Activated CD4-positive, alpha-beta memory T cell treated with anti-CD3 and anti-CD28 coated beads, Interleukin-2, amount 10 ng/mL, durations not matched to agents 7 days and 5 days (primary cell): ENCODE measurements around the gene BHLHA15. TPM values are rescaled to one million over a fixed set of nuclear protein-coding genes. Genes with fewer than 3 reads are reported as not detected.

Experiments
- CTCF ChIA-PET: fragments of 350-600 bp; sonication (Branson Sonifier 250); formaldehyde crosslinking; loops from one replicate; lab custom pipeline; 2021; ENCODE audit warnings: antibody characterized with exemption, inconsistent platforms; lab: Charles Lee
- POLR2A ChIA-PET: fragments of 350-600 bp; sonication (Branson Sonifier 250); formaldehyde crosslinking; loops from one replicate; lab custom pipeline; 2021; ENCODE audit warnings: antibody characterized with exemption; lab: Charles Lee
- DNase-seq: peaks from one replicate; pipeline ENCODE4 v3.0.0-alpha.2; 2020
- H3K27ac Mint-ChIP-seq: one replicate; pipeline ENCODE4 v1.8.0; 2021; ENCODE audit warnings: mild to moderate bottlenecking, mixed read lengths
- H3K27me3 Mint-ChIP-seq: one replicate; pipeline ENCODE4 v1.8.0; 2021; ENCODE audit warnings: mixed read lengths
- H3K36me3 Mint-ChIP-seq: one replicate; pipeline ENCODE4 v1.8.0; 2021; ENCODE audit warnings: low read depth, mixed read lengths
- H3K4me1 Mint-ChIP-seq: one replicate; pipeline ENCODE4 v1.8.0; 2021; ENCODE audit warnings: mixed read lengths
- H3K4me3 Mint-ChIP-seq: one replicate; pipeline ENCODE4 v1.8.0; 2021; ENCODE audit warnings: mild to moderate bottlenecking, mixed read lengths
- H3K9me3 Mint-ChIP-seq: one replicate; pipeline ENCODE4 v1.8.0; 2021; ENCODE audit warnings: mixed read lengths
- total RNA-seq, 2 experiments: library from RNA; stranded (reverse); gene quantifications; one replicate each; pipeline ENCODE4 v1.2.3, GENCODE V29; 2021

BHLHA15 gene
- total RNA-seq, 2 experiments from 2014 or later = 0.43 TPM

- Mint-ChIP-seq H3K36me3 (peaks cover 40% of the 10 kb centered on the region), H3K4me3 (no peak overlapping the region), H3K9me3 (no peaks in the 10 kb centered on the region), H3K4me1 (peaks cover 9% of the 10 kb centered on the region), H3K27me3 (no peaks in the 10 kb centered on the region), H3K27ac (no peak overlapping the region)
- CTCF ChIA-PET = interaction anchor here (1.4 kb wide), 1 partner anchor 10 kb away, joined by 4 read pairs; no protein-coding TSS in a partner anchor
- POLR2A ChIA-PET = no interaction called here
- no peak for DNase-seq
These were observed 18.3 kb upstream of the BHLHA15 start for GRCh38 chr7:98192781-98193457.

GRCh38 chr7:98193474-98194180, 17.6 kb upstream of the BHLHA15 start:
- ChIA-PET POLR2A (no interaction called here), CTCF (no interaction called here)
- H3K9me3 Mint-ChIP-seq = no peaks in the 10 kb centered on the region
- H3K4me3 Mint-ChIP-seq = no peak overlapping the region
- DNase-seq = no peak
- no peak overlapping the region for H3K27ac Mint-ChIP-seq
- peaks cover 9% of the 10 kb centered on the region for H3K4me1 Mint-ChIP-seq
- H3K27me3 Mint-ChIP-seq = no peaks in the 10 kb centered on the region
- H3K36me3 Mint-ChIP-seq = peaks cover 35% of the 10 kb centered on the region

GRCh38 chr7:98194186-98194585, 17.1 kb upstream of the BHLHA15 start:
- ChIA-PET CTCF (no interaction called here), POLR2A (no interaction called here)
- peaks cover 33% of the 10 kb centered on the region for H3K36me3 Mint-ChIP-seq
- H3K4me3 Mint-ChIP-seq = no peak overlapping the region
- no peak overlapping the region for H3K27ac Mint-ChIP-seq
- no peak for DNase-seq
- H3K9me3 Mint-ChIP-seq = peaks cover 3% of the 10 kb centered on the region
- H3K4me1 Mint-ChIP-seq = peaks cover 8% of the 10 kb centered on the region
- no peaks in the 10 kb centered on the region for H3K27me3 Mint-ChIP-seq

- DNase-seq = no peak
These were observed 16.4 kb upstream of the BHLHA15 start for GRCh38 chr7:98194672-98195457.

GRCh38 chr7:98196706-98197605, 14.3 kb upstream of the BHLHA15 start:
- H3K27ac Mint-ChIP-seq = no peak overlapping the region
- H3K4me3 Mint-ChIP-seq = no peak overlapping the region
- peaks cover 5% of the 10 kb centered on the region for H3K9me3 Mint-ChIP-seq
- no peaks in the 10 kb centered on the region for H3K27me3 Mint-ChIP-seq
- peaks cover 20% of the 10 kb centered on the region for H3K4me1 Mint-ChIP-seq
- H3K36me3 Mint-ChIP-seq = peaks cover 26% of the 10 kb centered on the region
- ChIA-PET CTCF (interaction anchor here (1.8 kb wide), 1 partner anchor 28 kb away, joined by 4 read pairs; no protein-coding TSS in a partner anchor), POLR2A (no interaction called here)
- DNase-seq = no peak

More at GRCh38 chr7:98194672-98195457, 16.4 kb upstream of the BHLHA15 start:
- ChIA-PET CTCF (no interaction called here), POLR2A (no interaction called here)
- Mint-ChIP-seq H3K27me3 (no peaks in the 10 kb centered on the region), H3K27ac (no peak overlapping the region), H3K36me3 (peaks cover 31% of the 10 kb centered on the region), H3K4me1 (peaks cover 2% of the 10 kb centered on the region), H3K9me3 (peaks cover 5% of the 10 kb centered on the region), H3K4me3 (no peak overlapping the region)

- Mint-ChIP-seq H3K4me3 (no peak overlapping the region), H3K36me3 (peaks cover 20% of the 10 kb centered on the region), H3K27me3 (no peaks in the 10 kb centered on the region), H3K4me1 (peaks cover 37% of the 10 kb centered on the region), H3K9me3 (peaks cover 5% of the 10 kb centered on the region), H3K27ac (no peak overlapping the region)
- CTCF ChIA-PET = no interaction called here
- no peak for DNase-seq
- POLR2A ChIA-PET = no interaction called here
These were observed 12.1 kb upstream of the BHLHA15 start for GRCh38 chr7:98199131-98199530.

- Mint-ChIP-seq H3K27me3 (no peaks in the 10 kb centered on the region), H3K9me3 (peaks cover 5% of the 10 kb centered on the region), H3K36me3 (peaks cover 25% of the 10 kb centered on the region), H3K27ac (no peak overlapping the region), H3K4me1 (peaks cover 40% of the 10 kb centered on the region), H3K4me3 (no peak overlapping the region)
- POLR2A ChIA-PET = no interaction called here
- DNase-seq = peak; percentile 6
- CTCF ChIA-PET = no interaction called here
These were observed 10.9 kb upstream of the BHLHA15 start for GRCh38 chr7:98200364-98200763.

GRCh38 chr7:98202367-98203195, 8.7 kb upstream of the BHLHA15 start:
- ChIA-PET POLR2A (interaction anchor here (0.9 to 3.0 kb wide), 5 partner anchors 10 to 330 kb away, joined by 3 to 33 read pairs (median 4); partner anchors contain the start of genes ASNS and TECPR1), CTCF (interaction anchor here (1.2 to 1.3 kb wide), 4 partner anchors 10 to 181 kb away, joined by 3 to 12 read pairs (median 6); no protein-coding TSS in a partner anchor)
- Mint-ChIP-seq H3K27ac (peak overlapping the region; percentile 70), H3K4me1 (peaks cover 40% of the 10 kb centered on the region), H3K9me3 (peaks cover 5% of the 10 kb centered on the region), H3K4me3 (peak overlapping the region; percentile 9), H3K27me3 (no peaks in the 10 kb centered on the region), H3K36me3 (peaks cover 31% of the 10 kb centered on the region)
- peak; percentile 77 for DNase-seq

- POLR2A ChIA-PET = interaction anchor here (1.0 to 3.0 kb wide), 3 partner anchors 9 to 72 kb away, joined by 3 to 33 read pairs (median 4); partner anchors contain the start of gene TECPR1
- peaks cover 40% of the 10 kb centered on the region for H3K4me1 Mint-ChIP-seq
- CTCF ChIA-PET = interaction anchor here (1.2 to 1.3 kb wide), 3 partner anchors 11 to 182 kb away, joined by 3 to 12 read pairs (median 4); no protein-coding TSS in a partner anchor
These were observed 7.8 kb upstream of the BHLHA15 start for GRCh38 chr7:98203261-98203963.

GRCh38 chr7:98203964-98204605, 7.2 kb upstream of the BHLHA15 start:
- H3K36me3 Mint-ChIP-seq = peaks cover 28% of the 10 kb centered on the region
- no peak overlapping the region for H3K27ac Mint-ChIP-seq
- no peak overlapping the region for H3K4me3 Mint-ChIP-seq
- no peaks in the 10 kb centered on the region for H3K27me3 Mint-ChIP-seq
- peaks cover 3% of the 10 kb centered on the region for H3K9me3 Mint-ChIP-seq
- ChIA-PET CTCF (no interaction called here), POLR2A (interaction anchor here (1.7 to 3.0 kb wide), 2 partner anchors 8 to 47 kb away, joined by 4 to 33 read pairs; partner anchors contain the start of gene TECPR1)
- DNase-seq = no peak
- H3K4me1 Mint-ChIP-seq = peaks cover 40% of the 10 kb centered on the region

More at GRCh38 chr7:98203261-98203963, 7.8 kb upstream of the BHLHA15 start:
- Mint-ChIP-seq H3K36me3 (peaks cover 31% of the 10 kb centered on the region), H3K4me3 (no peak overlapping the region), H3K27ac (no peak overlapping the region), H3K9me3 (peaks cover 5% of the 10 kb centered on the region), H3K27me3 (no peaks in the 10 kb centered on the region)
- DNase-seq = no peak
